ENCODE measurements around the gene MYO18B.

- TF ChIP-seq CTCF (IDR thresholded peaks at IDR 0.05): no peak
- TF ChIP-seq POLR2A (IDR thresholded peaks at IDR 0.05; ENCODE audit: low read depth): no peak
- TF ChIP-seq POLR2AphosphoS5 (IDR thresholded peaks at IDR 0.05): no peak
Observed at GRCh38 chr22:25711491-25711890, 30.5 kb upstream of the MYO18B start.

Measured in esophagus muscularis mucosa (tissue), 3 donors.